Measurements from ENCODE around the gene IL26. TPM values are rescaled to one million over a fixed set of nuclear protein-coding genes. Genes with fewer than 3 reads are reported as not detected.

IL26 gene
- total RNA-seq, result not detected in 2 replicates

GRCh38 chr12:68225576-68226476 lies at the start of gene IL26:
Gene IL26, minus strand, starts transcription at chr12:68225810. Its CDS starts 54 bp downstream, at chr12:68225756.

GRCh38 chr12:68253504-68253903 lies 27.9 kb upstream of the IL26 start, which contains the start of gene IL22:
Gene IL22, minus strand, starts transcription at chr12:68253604. Its CDS starts 156 bp downstream, at chr12:68253448.

GRCh38 chr12:68159681-68160304 lies 65.8 kb downstream of the IL26 start, which contains the start of gene IFNG:
Gene IFNG, minus strand, starts transcription at chr12:68159740. Its CDS starts 125 bp downstream, at chr12:68159615.

Other genes with a start within 250 kb of the IL26 start
- gene IFNG-AS1, start 236.4 kb downstream of the IL26 start, total RNA-seq, result under 0.01 TPM in 1 of 2 replicates, not detected in the other
- gene IFNG, start 66.1 kb downstream of the IL26 start, total RNA-seq, result not detected in 2 replicates
- gene IL22, start 27.8 kb upstream of the IL26 start, total RNA-seq, result not detected in 2 replicates
- 2.7 and 6.4 TPM in 2 replicates for gene MDM1, start 106.6 kb upstream of the IL26 start, total RNA-seq